HCT116 (cell line): Measurements from ENCODE around the gene KDM4E. TPM values are rescaled to one million over a fixed set of nuclear protein-coding genes. Genes with fewer than 3 reads are reported as not detected.
"Not testable (repeated sequence)": the region's sequence is repeated elsewhere in the genome, so short reads cannot be mapped to it uniquely, and the experiment has no call there.

Experiments used
- ATAC-seq: fragments of 200-7000 bp; cut with Tn5 transposase; 2 replicates; pipeline ENCODE4 v1.9.1; 2020; ENCODE audit warnings: mild to moderate bottlenecking, moderate library complexity
- BruUV-seq: library from RNA; stranded (reverse); fragments of 400-500 nt; replicated peaks from 2 replicates; lab custom pipeline; 2021; lab: Mats Ljungman, UMichigan
- CTCF ChIA-PET: fragments of 300-600 bp; sonication (Branson Sonifier 250); formaldehyde crosslinking; loops from one replicate; lab custom pipeline; 2021; ENCODE audit warnings: antibody characterized with exemption; lab: Charles Lee
- POLR2A ChIA-PET: fragments of 300-600, 350-600 bp; sonication (Branson Sonifier 250); formaldehyde crosslinking; loops from one replicate; lab custom pipeline; 2021; ENCODE audit warnings: antibody characterized with exemption; lab: Charles Lee
- RAD21 ChIA-PET, 2 experiments: fragments of 300-600 bp; sonication (Branson Sonifier 250); formaldehyde crosslinking; loops; one replicate each; lab custom pipeline; 2023; ENCODE audit warnings: low total read pairs in 2 of 2; ENCODE audit not compliant: uncharacterized antibody in 2 of 2, unreplicated experiment in 2 of 2, low non-redundant PET in 1 of 2; lab: Charles Lee
- DNase-seq: peaks from one replicate; pipeline ENCODE4 v3.0.0-alpha.2; 2010; ENCODE audit warnings: low read depth, low spot score
- H2AFZ ChIP-seq: fragments of 200-600 bp; shearing (Covaris generic), sonication (generic); 2 replicates; pipeline ENCODE4 v1.6.1; 2017; ENCODE audit warnings: low read depth, mixed run types, mixed read lengths, antibody characterized with exemption, low read length; ENCODE audit not compliant: poor library complexity, severe bottlenecking
- H3K27ac ChIP-seq: 2 replicates; pipeline ENCODE4 v1.5.1; 2012; ENCODE audit warnings: low read depth, low read length
- H3K27me3 ChIP-seq: fragments of 200-600 bp; sonication (generic); 2 replicates; pipeline ENCODE4 v1.6.1; 2016; ENCODE audit warnings: mixed run types, low read length, mixed read lengths; ENCODE audit not compliant: insufficient read depth
- H3K36me3 ChIP-seq, 2 experiments: fragments of 200-500 bp in 1 of 2; fragments of 200-600 bp in 1 of 2; sonication (Bioruptor generic) in 1 of 2; sonication (generic) in 1 of 2; 2 replicates each; pipeline versions ENCODE4 v1.5.1 to v1.6.1; 2014 to 2016; ENCODE audit warnings: low read length in 2 of 2, inconsistent platforms in 1 of 2, mixed read lengths in 1 of 2, mixed run types in 1 of 2; ENCODE audit not compliant: insufficient read depth in 2 of 2, control insufficient read depth in 1 of 2
- H3K4me1 ChIP-seq, 2 experiments: fragments of 200-600 bp in 1 of 2; sonication (generic) in 1 of 2; 2 replicates each; pipeline versions ENCODE4 v1.5.1 to v1.6.1; 2012 to 2017; ENCODE audit warnings: low read length in 2 of 2, inconsistent platforms in 1 of 2, mild to moderate bottlenecking in 1 of 2, mixed read lengths in 1 of 2, mixed run types in 1 of 2, moderate library complexity in 1 of 2; ENCODE audit not compliant: insufficient read depth in 2 of 2, control insufficient read depth in 1 of 2
- H3K4me2 ChIP-seq: fragments of 200-600 bp; sonication (generic); 2 replicates; pipeline ENCODE4 v1.6.1; 2017; ENCODE audit warnings: mixed run types, low read length, mixed read lengths
- H3K4me3 ChIP-seq, 2 experiments: fragments of 200-600 bp in 1 of 2; sonication (generic) in 1 of 2; replicated peaks in 1 of 2; 2 replicates each; pipeline ENCODE4 v1.5.1; 2011 to 2016; ENCODE audit warnings: low read length in 2 of 2, control low read depth in 1 of 2, low read depth in 1 of 2, mild to moderate bottlenecking in 1 of 2, mixed read lengths in 1 of 2, mixed run types in 1 of 2
- H3K79me2 ChIP-seq: fragments of 200-600 bp; sonication (generic); 2 replicates; pipeline ENCODE4 v1.6.1; 2017; ENCODE audit warnings: mild to moderate bottlenecking, mixed run types, low read length, moderate library complexity, mixed read lengths; ENCODE audit not compliant: insufficient read depth
- H3K9ac ChIP-seq: fragments of 200-600 bp; sonication (generic); 2 replicates; pipeline ENCODE4 v1.6.1; 2016; ENCODE audit warnings: low read length, mixed read lengths
- H3K9me2 ChIP-seq: fragments of 200-600 bp; sonication (generic), shearing (Covaris generic); 2 replicates; pipeline ENCODE4 v1.6.1; 2017; ENCODE audit warnings: mixed run types, mild to moderate bottlenecking, moderate library complexity; ENCODE audit not compliant: insufficient read depth
- H3K9me3 ChIP-seq, 2 experiments: fragments of 200-500 bp in 1 of 2; fragments of 200-600 bp in 1 of 2; sonication (Bioruptor generic) in 1 of 2; sonication (generic) in 1 of 2; 2 replicates each; pipeline ENCODE4 v1.6.1; 2014 to 2017; ENCODE audit warnings: low read length in 2 of 2, mixed read lengths in 2 of 2, inconsistent platforms in 1 of 2, low read depth in 1 of 2, mild to moderate bottlenecking in 1 of 2, mixed run types in 1 of 2, moderate library complexity in 1 of 2; ENCODE audit not compliant: control insufficient read depth in 1 of 2, insufficient read depth in 1 of 2
- H4K20me1 ChIP-seq: fragments of 200-600 bp; sonication (generic), shearing (Covaris generic); 2 replicates; pipeline ENCODE4 v1.6.1; 2017; ENCODE audit warnings: mixed run types, mild to moderate bottlenecking, moderate library complexity; ENCODE audit not compliant: insufficient read depth
- EZH2 ChIP-seq: fragments of 200-600 bp; sonication (generic); IDR thresholded peaks from 2 replicates; pipeline ENCODE4 v1.6.1; 2017; ENCODE audit warnings: antibody characterized with exemption, mixed run types
- FOSL1 ChIP-seq: IDR thresholded peaks from 2 replicates; pipeline ENCODE4 v1.6.1; 2012; ENCODE audit warnings: low read depth
- POLR2AphosphoS5 ChIP-seq: IDR thresholded peaks from 2 replicates; pipeline ENCODE4 v1.6.1; 2011; ENCODE audit warnings: mild to moderate bottlenecking, low read depth, low read length, moderate library complexity
- TCF7L2 ChIP-seq: IDR thresholded peaks from 2 replicates; pipeline ENCODE4 v1.7.0; 2011; ENCODE audit warnings: borderline replicate concordance, inconsistent platforms; ENCODE audit not compliant: insufficient read depth, insufficient read length; ENCODE audit errors: extremely low read depth
- YY1 ChIP-seq: IDR thresholded peaks from 2 replicates; pipeline ENCODE4 v1.6.1; 2011; ENCODE audit warnings: low read length, low read depth, moderate library complexity, mild to moderate bottlenecking; ENCODE audit not compliant: insufficient replicate concordance; ENCODE audit errors: extremely low read depth
- intact Hi-C: fragments of 100-400 bp; cut with micrococcal nuclease; formaldehyde crosslinking; loops from 2 replicates; pipeline ENCODE4 v1.10.0; 2022
- total RNA-seq: library from RNA; stranded (reverse); gene quantifications from one replicate; pipeline ENCODE4 v1.2.1, GENCODE V29; 2021; ENCODE audit not compliant: unreplicated experiment
- TF ChIP-seq, protein P1 (sequence below): IDR thresholded peaks from 2 replicates; pipeline ENCODE4 v1.6.1; 2012; ENCODE audit warnings: low read depth

The KDM4E gene
- total RNA-seq, 1 experiment from 2014 or later: not detected

DNA sequence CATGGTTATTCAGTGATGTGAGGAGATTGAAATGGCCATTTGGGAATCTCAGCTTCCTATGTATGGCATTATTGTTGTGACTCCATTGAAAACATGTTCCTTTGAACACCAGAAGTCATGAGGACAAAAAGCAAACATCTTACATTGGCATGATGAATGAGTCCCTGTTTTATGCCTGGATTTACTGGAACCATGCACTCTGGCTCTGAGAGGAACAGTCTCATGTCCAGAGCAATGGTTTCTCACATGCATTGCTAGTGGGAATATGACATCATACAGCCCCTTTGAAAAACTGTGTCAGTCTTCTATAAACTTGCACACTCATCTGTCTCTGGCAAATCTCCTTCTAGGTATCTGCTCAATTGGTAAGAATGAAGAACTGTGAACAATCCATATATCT, 20.8 kb downstream of the KDM4E start:
- ATAC-seq: no peak
- no peaks in the 10 kb centered on the region for H3K79me2 ChIP-seq
- H3K4me1 ChIP-seq: no peaks in the 10 kb centered on the region
- no peak overlapping the region for H3K4me3 ChIP-seq
- ChIA-PET CTCF (no interaction called here), POLR2A (no interaction called here), RAD21 (no interaction called here)
- no peaks in the 10 kb centered on the region for H4K20me1 ChIP-seq
- H3K27me3 ChIP-seq: peaks cover 16% of the 10 kb centered on the region
- H3K36me3 ChIP-seq: no peaks in the 10 kb centered on the region
- no peak for DNase-seq
- H3K4me2 ChIP-seq: no peak overlapping the region
- H3K27ac ChIP-seq: no peak overlapping the region
- no peak overlapping the region for H2AFZ ChIP-seq
- no TSS peak for BruUV-seq
- H3K9ac ChIP-seq: no peak overlapping the region
- H3K9me3 ChIP-seq: no peaks in the 10 kb centered on the region
- intact Hi-C loops: no loop called here
- H3K9me2 ChIP-seq: no peaks in the 10 kb centered on the region
- TF ChIP-seq TCF7L2 (no peak), POLR2AphosphoS5 (no peak), YY1 (no peak), FOSL1 (no peak), EZH2 (no peak)
- TF ChIP-seq, protein P1, sequence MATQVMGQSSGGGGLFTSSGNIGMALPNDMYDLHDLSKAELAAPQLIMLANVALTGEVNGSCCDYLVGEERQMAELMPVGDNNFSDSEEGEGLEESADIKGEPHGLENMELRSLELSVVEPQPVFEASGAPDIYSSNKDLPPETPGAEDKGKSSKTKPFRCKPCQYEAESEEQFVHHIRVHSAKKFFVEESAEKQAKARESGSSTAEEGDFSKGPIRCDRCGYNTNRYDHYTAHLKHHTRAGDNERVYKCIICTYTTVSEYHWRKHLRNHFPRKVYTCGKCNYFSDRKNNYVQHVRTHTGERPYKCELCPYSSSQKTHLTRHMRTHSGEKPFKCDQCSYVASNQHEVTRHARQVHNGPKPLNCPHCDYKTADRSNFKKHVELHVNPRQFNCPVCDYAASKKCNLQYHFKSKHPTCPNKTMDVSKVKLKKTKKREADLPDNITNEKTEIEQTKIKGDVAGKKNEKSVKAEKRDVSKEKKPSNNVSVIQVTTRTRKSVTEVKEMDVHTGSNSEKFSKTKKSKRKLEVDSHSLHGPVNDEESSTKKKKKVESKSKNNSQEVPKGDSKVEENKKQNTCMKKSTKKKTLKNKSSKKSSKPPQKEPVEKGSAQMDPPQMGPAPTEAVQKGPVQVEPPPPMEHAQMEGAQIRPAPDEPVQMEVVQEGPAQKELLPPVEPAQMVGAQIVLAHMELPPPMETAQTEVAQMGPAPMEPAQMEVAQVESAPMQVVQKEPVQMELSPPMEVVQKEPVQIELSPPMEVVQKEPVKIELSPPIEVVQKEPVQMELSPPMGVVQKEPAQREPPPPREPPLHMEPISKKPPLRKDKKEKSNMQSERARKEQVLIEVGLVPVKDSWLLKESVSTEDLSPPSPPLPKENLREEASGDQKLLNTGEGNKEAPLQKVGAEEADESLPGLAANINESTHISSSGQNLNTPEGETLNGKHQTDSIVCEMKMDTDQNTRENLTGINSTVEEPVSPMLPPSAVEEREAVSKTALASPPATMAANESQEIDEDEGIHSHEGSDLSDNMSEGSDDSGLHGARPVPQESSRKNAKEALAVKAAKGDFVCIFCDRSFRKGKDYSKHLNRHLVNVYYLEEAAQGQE: no peak

DNA sequence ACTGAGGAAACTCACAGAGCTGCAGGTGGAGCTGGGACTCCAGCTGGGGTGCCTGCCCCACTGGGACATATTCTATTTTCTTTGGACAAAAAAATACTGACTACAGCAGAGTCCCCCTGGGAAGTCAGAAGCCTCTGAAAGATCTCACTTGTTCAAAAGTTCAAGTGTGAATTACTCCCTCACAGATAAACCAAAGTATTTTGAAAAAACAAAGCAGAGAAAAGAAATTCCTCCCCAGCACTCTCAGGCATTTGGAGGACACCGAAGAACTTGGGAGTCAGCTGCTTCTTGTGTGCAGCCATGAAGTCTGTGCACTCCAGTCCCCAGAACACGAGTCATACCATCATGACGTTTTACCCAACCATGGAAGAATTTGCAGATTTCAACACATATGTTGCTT, 24.1 kb downstream of the KDM4E start, which contains the start of gene KDM4F:
TSS of gene KDM4F (plus strand) at position 301 of the 400 bp plus-strand sequence.
- peaks cover 16% of the 10 kb centered on the region for H3K27me3 ChIP-seq
- H3K4me1 ChIP-seq, H3K9me2 ChIP-seq, RAD21 ChIA-PET, H3K9me3 ChIP-seq, H4K20me1 ChIP-seq, intact Hi-C loops, H2AFZ ChIP-seq, H3K27ac ChIP-seq, H3K4me3 ChIP-seq, H3K36me3 ChIP-seq, BruUV-seq, POLR2A ChIA-PET, ATAC-seq, H3K79me2 ChIP-seq, CTCF ChIA-PET, DNase-seq, H3K4me2 ChIP-seq, H3K9ac ChIP-seq: not testable (repeated sequence)
